Measurements from ENCODE around the gene TMEM50B.
"Not testable (repeated sequence)": the region's sequence is repeated elsewhere in the genome, so short reads cannot be mapped to it uniquely, and the experiment has no call there.

The TMEM50B gene

DNA sequence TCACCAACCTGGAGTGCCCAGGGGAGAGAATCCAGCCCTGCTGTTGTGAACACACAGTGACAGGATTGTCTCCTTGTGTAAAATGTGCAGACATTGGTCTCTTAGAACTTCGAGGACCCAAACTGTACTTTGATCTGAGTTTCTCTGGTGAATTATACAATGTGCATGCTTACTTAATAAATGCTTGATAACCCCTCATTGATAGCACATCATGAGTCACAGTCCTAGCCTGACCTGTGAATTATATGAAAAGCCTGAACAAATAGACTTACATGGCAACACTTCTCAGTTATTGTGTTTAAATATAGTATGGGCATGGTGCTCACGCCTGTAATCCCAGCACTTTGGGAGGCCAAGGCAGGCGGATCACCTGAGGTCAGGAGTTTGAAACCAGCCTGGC is 53.9 kb downstream of the TMEM50B start:
- DNase-seq: no peak

DNA sequence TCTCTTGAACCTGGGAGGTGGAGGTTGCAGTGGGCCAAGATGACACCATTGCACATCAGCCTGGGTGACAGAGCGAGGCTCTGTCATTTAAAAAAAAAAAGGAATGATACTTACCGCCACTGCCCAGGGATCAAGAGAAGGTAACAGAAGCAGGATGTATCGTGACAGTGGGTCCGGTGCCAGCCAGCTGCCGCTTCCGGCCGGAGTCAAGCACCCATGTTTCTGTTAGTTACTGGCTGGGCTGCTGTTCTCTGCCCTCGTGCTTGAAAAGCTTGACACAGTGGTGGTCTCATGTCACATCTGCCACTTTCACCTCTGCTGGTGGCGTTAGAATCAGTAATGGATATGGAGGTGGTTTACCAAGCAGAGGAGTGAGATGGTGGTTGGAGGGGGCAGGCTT is 55.6 kb downstream of the TMEM50B start:
- DNase-seq: no peak

DNA sequence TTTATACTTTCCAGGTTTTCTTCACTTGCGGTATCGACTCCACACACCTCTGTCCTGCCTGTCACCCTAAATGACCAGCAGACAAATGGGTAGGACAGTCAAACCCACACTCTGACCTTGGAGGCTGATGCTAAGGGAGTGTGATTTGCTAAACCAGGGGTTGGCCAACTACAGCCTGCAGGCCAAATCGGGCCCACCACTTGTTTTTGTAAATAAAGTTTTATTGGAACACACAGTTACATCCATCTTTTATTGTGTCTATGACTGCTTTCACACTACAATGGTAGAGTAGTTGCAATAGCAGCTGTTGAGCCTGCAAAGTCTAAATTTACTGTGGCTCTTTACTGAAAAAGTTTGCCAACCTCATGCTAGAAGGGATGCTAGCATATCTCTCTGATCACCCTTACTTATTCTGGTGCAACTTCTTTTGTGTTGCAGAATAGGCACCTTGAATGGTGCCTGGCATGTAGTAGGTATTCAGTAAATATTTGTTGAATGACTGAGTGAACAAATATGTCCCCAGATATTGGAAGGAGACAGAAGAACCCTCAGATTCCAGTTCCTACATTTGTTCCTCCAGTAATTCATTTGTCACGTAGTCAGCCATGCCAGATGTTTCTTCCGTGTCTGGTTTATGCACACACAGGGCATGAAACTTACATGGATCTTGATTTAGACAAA is 57.9 kb downstream of the TMEM50B start:
- DNase-seq: no peak

DNA sequence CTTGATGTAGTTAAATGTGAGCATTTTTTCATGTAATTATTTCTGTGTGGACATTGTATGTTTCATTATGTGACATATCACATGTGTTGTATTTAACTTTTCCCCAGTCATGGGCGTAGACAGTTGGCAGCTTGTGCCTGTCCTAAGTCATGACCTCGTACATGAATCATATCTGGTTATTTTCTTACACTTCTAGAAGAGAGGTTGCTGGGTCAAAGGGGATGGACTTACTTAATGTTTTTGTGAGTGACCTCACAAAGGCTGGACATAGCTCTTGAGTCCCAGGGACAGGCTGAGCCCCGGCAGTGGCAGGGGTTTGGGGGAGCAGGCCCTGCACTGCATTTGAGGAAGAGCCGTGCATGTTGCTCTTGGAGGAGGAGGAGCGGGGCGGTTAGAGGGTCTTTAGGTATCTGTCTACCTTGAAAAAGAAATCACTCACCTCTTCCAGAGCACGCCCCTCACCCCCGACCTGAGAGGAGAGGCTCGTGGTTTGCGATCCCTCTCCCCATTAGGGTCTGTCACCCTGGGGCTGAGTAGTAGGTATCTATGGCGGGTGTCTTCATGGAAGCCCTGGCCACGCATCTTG is 60.1 kb downstream of the TMEM50B start:
- no peak for DNase-seq

DNA sequence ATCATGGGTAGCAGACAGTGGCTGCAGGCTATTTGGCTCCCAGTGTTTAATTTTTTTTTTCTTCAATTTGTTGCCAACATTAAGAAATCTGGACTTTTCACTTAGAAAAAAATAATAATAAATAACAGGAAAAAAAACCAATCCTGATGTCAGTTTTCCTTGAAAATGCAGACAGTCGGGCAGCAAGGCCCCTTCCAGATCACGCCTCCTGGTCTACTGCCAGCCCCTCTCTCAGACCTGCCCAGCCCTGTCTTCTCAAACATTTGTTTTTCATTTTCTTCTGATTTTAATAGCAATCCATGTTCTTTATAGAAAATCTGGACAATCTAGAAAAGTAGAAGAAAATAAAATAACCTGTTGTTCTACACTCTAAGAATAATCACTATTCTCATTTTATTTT is 61.1 kb downstream of the TMEM50B start:
- no peak for DNase-seq

DNA sequence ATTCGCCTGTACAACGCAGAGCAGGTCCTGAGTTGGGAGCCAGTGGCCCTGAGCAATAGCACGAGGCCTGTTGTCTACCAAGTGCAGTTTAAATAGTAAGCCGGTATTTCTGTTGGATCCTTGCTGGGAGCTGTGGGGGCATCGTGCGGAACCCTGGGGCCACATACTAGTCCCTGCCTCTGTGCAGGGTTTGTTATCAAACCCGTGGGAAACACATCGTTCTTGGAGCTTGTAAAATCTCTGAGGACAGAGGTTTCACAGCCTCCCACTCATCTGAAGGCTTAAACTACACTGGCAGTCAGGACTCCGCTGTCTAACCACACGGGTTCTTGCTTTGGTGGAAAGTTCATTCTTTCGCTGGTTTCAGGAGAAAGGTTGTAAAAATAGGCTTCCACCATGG is 64.8 kb downstream of the TMEM50B start:
- DNase-seq: no peak

DNA sequence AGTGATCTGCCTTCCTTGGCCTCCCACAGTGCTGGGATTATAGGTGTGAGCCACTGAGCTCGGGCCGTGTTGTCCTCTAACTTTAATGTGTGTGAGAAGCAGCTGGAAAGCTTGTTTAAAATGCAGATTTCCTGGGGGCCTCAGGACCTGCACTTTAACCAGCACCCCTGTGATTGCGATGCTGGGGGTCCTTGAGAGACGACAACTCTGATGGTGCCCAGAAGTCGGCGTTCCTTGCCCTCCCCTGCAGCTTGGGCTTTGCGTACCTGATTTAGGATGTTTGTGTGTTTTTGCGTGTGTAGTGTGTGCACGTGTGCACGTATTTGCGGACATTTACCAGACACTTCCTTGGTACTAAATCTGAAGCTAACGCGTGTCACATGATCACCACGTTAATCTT is 65.7 kb downstream of the TMEM50B start:
- no peak for DNase-seq

DNA sequence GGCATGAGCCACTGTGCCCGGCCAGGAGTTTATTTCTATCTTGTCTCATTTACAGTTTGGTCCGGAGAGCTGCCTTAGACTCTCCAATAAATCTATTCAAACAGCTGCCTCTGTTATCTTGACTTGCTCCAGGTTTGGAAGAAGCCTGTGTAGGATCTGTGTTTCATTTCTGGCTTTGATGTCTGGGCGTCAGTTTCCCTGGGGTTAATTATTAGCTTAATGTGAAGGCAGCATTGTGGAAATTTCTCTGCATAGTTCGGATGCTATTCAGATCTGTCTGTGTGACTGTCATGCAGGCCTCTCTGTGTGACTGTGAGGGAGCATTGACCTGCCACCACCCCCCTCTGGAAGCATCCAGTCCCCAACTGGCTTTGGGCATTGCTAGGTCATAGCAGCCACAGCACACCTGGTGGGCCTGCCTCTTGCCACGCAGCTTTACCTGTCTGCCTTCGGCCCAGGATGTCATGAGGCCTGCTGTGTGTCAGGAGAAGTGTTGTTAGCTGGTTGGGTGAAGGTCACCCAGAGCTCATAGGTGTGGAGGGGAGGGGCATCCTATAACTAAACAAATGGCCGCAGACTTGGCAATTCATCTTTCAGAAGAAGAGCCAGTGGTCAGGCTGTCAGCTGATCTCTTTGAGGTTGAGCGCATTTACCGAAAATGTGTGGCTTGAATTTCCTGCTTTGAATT is 66.8 kb downstream of the TMEM50B start:
- no peak for DNase-seq

DNA sequence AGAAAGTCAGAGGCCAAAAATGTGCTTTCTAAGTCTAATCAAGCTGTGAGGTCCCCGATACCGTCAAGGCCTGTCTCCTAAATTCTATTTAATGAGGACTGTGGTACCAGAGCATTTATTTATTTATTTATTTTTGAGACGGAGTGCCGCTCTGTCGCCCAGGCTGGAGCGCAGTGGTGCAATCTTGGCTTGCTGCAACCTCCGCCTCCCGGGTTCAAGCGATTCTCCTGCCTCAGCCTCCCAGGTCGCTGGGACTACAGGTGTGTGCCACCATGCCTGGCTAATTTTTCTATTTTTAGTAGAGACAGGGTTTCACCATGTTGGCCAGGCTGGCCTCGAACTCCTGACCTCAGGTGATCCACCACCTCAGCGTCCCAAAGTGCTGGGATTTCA is 67.3 kb downstream of the TMEM50B start:
- DNase-seq: not testable (repeated sequence)

DNA sequence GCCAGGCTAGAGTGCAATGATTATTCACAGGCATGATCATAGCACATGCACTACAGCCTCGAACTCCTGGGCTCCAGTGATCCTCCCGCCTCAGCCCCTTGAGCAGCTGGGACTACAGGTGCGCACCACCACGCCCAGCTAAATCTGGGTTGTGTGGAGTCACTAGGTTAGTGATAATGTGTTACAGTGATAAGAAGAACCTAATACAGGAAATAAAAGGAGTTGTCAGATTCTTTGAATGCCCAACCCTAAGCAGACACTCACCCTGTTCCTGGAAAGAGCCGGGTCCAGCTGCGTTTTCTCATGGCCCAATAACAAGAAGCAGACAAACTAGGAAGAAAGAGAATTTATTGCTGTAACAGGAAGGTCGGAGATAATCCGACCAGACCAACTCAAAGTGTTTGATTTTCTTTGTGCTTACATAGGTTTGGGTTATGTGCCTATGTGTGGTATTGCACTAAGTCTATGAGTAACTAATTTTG is 67.8 kb downstream of the TMEM50B start:
- DNase-seq: no peak

DNA sequence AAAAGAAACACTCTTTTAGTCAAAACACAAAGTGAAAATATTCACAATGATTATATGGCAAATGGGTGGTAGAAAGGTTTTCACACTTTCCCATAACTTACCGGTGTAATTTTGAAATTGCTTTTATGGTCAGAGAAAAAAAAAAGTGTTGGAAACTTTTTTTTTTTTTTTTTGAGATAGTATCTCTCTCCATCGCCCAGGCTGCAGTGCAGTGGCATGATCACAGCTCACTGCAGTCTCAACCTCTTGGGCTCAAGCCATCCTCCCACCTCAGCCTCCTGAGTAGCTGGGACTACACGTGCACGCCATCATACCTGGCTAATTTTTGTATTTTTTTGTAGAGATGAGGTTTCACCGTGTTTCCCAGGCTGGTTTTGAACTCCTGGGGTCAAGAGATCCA is 73.3 kb downstream of the TMEM50B start:
- DNase-seq: no peak

DNA sequence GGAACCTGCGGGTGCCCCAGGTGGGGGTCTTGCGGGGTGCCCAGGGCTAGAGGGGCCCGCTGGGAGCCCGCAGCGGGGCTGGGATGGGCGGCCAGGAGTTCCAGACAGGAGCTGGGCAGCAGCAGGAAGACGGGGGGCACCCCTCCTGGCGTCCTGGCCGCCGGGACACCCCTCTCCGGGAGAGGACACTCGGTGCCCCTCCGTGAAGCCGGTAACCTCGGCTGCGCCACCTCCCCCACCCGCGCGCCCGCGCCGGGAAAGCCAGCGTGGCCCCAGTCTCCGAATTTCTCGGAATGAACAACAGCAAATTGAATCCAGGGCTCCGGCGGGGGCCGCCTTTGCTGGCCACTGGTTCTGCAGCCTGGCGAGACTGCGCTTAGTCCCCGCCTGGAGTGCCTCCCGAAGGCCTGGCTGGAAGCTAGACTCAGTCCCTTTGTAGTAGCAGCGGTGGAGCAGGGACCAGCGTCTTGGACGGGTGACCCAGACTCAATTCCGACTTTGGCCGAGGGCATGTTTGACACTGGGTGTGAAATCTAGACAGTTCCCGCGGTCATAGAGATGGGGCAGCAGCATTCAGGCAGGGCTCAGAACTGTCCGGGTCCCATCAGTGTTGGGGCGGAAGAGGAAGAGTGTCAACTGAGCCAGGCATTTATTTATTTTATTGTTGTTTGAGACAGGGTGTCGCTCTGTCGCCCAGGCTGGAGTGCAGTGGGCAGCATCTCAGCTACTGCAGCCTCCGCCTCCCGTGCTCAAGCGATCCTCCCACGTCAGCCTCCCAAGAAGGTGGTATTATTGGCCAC is 75.8 kb downstream of the TMEM50B start:
- peak in 1 of 2 experiments; percentile 31 for DNase-seq

DNA sequence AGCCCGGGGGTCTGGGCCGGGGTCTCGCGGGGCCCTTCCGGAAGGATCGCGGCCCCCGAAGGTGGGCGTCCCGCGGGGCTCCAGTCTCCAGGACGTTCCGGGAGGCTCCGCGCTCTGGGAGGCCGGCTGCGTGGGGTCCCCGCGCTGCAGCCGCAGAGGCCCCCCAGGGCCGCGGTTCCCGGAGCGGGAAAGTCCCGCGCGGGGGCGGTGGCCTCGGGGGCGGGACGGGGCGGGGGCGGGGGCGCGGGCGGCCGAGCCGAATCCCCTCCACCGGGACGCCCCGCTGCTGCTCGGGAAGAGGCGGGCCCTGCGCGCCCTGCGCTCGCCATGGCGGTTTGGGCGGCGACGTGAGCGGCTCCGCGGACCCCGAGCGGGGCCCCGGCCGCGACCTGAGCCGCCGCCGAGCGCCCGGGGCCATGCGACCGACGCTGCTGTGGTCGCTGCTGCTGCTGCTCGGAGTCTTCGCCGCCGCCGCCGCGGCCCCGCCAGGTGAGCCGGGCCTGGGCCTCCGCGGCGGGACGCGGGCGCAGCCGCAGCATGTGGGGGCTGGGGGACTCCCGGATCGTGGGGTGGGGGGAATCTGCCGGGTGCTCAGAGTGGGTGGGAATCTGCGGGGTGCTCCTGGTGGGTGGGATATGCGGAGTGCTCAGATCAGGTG is 76.5 kb downstream of the TMEM50B start, which contains the start of gene IFNGR2:
Gene IFNGR2, plus strand, starts transcription at position 286 of the 658 bp plus-strand sequence. Its CDS starts 131 bp downstream, at position 417.
- DNase-seq: peak in 1 of 2 experiments; percentile 6

DNA sequence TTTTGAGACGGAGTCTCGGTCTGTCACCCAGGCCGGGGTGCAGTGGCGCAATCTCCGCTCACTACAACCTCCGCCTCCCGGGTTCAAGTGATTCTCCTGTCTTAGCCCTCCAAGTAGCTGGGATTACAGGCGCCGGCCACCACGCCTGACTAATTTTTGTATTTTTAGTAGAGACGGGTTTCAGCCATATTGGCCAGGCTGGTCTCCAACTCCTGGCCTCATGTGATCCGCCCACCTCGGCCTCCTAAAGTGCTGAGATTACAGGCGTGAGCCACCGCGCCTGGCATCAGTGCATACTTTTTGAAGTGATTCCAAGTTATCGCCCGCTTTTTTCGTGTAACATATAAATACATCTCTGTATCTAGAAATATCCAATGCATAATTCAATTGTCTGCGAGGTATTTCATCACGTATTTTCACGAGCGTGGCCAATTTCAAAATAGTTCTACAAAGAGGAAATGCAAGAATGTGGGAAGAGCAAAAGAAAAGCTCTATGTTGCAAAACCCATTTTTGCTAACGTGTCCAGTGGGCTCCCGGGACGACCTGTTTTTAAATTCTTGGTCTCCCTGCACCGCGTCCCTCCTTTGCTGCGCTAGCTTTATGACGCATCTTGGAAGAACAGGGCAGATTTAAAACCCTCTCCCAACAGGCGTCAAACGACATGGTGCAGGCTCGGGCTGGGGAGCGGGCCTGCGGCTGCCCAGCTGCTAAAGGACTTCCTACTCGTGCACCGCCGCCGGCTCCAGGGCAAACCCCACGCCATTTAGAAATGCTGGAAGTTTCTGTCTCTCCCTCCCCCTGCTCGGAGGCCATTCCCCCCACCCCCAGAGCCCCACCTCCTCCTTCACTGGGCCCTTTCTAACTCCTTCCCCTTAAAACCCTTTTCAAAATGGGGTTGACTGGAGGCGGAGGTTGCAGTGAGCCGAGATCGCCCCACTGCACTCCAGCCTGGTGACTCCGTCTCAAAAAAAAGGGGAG is 77.5 kb downstream of the TMEM50B start:
- DNase-seq: no peak

DNA sequence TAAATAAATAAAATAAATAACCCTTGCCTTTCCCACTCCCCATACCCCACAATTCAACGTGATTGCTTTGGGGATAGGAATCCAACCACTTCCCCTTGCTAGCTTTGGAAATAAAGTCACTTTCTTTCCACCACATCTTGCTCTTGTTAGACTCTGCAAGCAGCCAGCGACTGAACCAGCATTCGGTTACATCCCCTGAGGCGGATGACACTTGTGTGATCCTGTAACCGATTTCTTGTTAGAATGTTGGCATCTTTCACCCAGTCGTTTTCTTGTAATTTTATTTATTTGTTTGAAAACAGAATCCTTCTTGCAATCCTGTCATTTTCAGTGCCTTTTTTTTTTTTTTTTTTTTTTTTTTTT is 78.2 kb downstream of the TMEM50B start:
- no peak for DNase-seq

All from NCI-H2081 (cell line).